ENCODE results near the gene ADIPOR2.
"Not testable (repeated sequence)": the region's sequence is repeated elsewhere in the genome, so short reads cannot be mapped to it uniquely, and the experiment has no call there.

Gene ADIPOR2

GRCh38 chr12:1665366-1665765 lies 25.5 kb upstream of the ADIPOR2 start:
- DNase-seq (ENCODE audit: low spot score): no peak

DNA sequence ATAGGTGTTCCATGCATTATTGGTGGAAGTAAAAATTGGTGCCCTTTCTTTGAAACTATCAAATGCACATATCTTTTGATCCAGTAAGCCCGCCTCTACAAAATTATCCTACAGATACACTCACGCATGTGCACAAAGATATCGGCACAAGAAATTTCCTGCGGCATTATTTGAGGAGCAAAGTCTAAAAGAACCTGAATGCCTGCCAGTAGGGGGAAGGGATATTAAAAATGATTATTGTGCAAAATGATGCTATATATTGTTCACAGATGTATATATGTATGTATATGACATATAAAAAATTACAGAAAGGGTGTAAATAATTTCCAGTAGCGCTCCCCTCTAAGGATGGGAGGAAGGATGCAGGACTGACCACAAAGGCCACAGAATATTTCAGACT lies 24.7 kb upstream of the ADIPOR2 start:
- DNase-seq (ENCODE audit: low spot score): no peak

DNA sequence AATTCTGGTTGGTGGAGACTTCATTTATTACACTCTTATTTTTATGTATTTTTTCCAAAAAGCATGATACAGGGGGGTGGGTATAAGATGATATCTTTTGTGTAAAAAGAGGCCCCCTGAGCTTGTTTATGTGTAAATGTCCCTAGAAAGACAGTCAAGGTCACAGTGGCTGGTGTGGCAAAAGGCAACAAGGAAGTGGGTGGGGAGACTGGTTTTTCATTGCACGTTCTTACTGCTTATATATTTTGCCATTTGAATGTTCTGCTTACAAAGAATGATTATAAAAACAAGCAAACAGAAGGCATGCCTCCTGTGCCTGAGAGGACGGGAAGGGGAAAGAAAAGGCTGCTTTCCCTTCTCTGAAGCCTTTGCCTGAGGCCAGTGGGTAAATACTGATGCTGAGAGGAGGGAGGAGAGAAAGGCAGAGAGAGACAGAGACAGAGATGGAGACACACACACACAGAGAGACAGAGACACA lies 24.1 kb upstream of the ADIPOR2 start:
- DNase-seq (ENCODE audit: low spot score): no peak

GRCh38 chr12:1668833-1669543 lies 21.9 kb upstream of the ADIPOR2 start:
- no peak for DNase-seq (ENCODE audit: low spot score)

- DNase-seq (ENCODE audit: low spot score): no peak
These were observed 20.3 kb upstream of the ADIPOR2 start for GRCh38 chr12:1670358-1671268.

- no peak for DNase-seq (ENCODE audit: low spot score)
These were observed 14.8 kb upstream of the ADIPOR2 start for GRCh38 chr12:1676043-1676442.

DNA sequence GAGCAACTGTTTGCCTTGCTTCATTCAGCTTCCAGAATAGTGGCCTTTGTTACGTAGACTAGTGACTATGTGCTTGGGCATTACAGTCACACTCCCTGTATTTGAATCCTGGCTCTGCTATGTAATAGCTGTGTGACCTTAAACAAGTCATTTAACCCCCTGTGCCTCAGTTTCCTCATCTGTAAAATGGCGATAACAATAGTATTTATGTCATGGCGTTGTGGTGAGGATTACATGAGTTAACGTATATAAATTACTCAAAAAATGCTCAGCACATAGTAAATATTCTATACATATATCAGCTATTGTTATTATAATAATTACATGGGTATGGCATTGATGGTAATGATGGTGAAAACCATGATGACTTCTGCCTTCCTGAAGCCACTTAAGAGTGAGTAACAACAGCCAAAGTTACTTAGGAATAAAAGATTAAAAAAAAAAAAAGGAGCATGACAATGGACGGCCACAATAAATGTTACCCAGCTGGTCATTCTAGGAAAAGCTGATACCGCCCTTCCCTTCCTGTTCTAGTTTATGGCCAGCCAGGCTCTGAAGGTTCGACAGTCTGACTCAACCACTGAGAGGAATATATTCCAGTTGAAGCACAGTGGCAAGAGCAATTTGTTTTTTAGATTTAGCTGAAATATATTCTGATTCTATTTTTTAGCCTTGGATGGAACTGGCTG lies 9.9 kb upstream of the ADIPOR2 start:
- DNase-seq (ENCODE audit: low spot score): no peak

GRCh38 chr12:1681493-1681807 lies 9.4 kb upstream of the ADIPOR2 start:
- no peak for DNase-seq (ENCODE audit: low spot score)

DNA sequence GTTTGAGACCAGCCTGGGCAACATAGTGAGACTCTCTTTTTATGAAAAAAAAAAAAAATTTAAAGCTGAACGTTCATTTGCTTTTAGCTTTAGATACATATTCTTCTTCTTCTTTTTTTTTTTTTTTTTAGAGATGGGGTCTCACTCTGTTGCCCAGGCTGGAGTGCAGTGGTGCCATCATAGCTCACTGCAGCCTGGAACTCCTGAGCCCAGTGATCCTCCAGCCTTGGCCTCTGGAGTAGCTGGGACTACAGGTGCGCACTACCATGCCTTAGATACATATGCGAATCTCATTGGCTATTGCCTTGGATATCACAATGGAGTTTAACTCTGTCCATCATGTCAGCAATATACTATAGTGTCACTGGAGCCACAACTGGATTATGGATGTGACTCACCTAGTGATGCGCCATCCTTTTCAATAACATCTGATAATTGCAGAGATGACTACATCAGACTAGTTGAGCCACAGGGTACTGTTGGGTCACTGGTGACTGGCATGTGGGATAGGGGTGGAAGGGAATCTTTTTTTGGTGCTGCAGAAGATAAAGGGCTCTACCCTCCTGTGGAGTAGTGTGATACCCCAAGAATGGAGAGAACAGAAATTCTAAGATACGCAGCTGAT lies 2.7 kb upstream of the ADIPOR2 start:
- DNase-seq (ENCODE audit: low spot score): no peak

- peak; percentile 64 for DNase-seq (ENCODE audit: low spot score)
These were observed 495 bp downstream of the ADIPOR2 start for GRCh38 chr12:1691123-1692007.

DNA sequence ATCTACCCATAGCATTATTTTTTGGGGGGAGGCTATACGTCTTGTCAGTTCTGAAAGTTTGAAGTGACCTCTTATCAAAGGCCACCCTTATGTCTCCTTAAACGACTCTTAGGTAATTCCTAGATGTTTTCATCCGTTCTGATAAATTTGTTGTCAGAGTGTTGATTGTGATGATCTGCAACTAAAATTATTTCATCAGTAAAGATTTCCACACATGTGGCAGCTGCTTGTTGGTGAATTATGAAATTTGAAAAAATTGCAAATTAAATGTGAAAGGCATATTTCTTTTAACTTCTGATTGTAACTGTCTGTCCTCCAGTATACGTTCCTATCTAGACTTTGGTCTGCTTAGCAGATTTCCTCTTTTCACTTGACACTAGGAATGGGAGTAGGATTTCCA lies 1.4 kb downstream of the ADIPOR2 start:
- DNase-seq (ENCODE audit: low spot score): no peak

GRCh38 chr12:1692895-1693610 lies 2.2 kb downstream of the ADIPOR2 start:
- DNase-seq (ENCODE audit: low spot score): no peak

- DNase-seq (ENCODE audit: low spot score): not testable (repeated sequence)
These were observed 4.2 kb downstream of the ADIPOR2 start for GRCh38 chr12:1695097-1695496.

DNA sequence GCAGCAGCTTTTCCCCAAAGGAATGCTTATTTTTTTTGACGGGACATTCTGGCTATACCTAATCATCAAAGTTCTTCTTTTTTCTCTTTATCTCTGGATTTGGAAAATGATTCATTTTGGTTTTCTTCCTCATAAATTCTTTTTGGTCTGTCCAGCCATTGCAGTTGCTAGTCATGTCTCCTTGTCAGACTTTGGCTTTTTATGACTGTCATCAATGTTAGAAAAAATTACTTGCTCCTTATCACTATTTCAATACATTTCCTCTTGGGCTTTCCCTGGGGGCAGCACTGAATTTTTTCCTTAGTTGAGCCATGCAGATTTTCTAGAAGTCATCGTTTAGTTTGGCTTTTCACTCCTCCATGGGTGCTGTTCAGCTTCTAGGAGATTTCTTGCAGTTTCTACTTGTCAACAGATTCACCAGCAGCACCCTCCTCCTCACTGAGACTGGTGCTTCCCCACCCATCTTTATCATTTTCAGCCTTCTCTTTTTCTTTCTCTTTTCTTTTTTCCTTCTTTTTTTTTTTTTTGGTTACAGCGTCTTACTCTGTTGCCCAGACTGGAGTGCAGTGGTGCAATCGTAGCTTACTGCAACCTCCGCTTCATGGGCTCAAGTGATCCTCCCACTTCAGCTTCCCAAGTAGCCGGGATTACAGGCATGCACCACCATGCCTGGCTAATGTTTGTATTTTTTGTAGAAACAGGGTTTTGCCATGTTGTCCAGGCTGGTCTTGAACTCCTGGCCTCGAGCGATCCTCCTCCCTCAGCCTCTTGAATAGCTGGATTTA lies 5.2 kb downstream of the ADIPOR2 start:
- DNase-seq (ENCODE audit: low spot score): no peak

DNA sequence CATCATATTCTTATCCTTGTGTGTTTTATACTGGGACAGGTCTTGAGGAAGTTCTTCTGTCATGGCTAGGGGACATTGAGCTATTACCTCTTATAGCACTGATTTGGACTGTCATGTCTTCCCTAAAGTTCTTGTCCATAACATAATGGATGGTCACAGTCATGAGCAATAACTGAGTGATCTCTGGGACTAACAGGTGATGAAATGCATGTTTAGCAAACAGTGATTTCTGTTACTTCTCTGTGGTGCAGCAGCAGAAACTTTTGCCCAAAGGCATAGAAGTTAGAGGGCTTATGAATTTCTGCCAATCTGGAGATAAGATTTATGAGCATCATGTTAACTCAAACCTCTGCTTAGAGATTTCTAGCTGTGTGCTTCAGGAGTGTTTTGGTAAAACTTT lies 5.9 kb downstream of the ADIPOR2 start:
- DNase-seq (ENCODE audit: low spot score): no peak

GRCh38 chr12:1697271-1697670 lies 6.4 kb downstream of the ADIPOR2 start:
- DNase-seq (ENCODE audit: low spot score): no peak

- DNase-seq (ENCODE audit: low spot score): no peak
These were observed 7.8 kb downstream of the ADIPOR2 start for GRCh38 chr12:1698720-1699119.

DNA sequence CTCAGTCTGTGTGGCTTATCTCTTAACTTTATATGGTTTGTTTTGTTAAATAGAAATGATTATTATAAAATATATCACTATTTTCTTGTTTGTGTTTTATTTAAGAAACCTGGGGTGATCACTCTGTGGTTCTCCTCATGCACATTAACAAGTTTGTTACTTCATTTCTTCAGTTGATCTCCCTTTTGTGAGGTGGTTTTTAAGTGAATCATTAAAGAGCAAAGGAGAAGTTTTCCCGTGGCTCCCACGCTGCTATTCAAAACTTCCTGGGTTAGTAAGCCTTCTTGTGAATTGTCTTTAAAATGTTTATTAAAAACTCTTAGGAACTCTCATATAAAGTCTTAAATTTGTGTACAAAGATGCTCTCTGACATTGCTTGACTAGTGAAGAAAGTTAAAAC lies 11.8 kb downstream of the ADIPOR2 start:
- no peak for DNase-seq (ENCODE audit: low spot score)

- DNase-seq (ENCODE audit: low spot score): no peak
These were observed 13.2 kb downstream of the ADIPOR2 start for GRCh38 chr12:1703771-1704722.

All from Ammon's horn (tissue), 1 donor.